Neural cell (in vitro differentiated cells): ENCODE measurements around the gene TMEM171. TPM values are rescaled to one million over a fixed set of nuclear protein-coding genes. Genes with fewer than 3 reads are reported as not detected.

Experiments used
- H2AFZ ChIP-seq: fragments of 200-600, 300-800 bp; sonication (generic), shearing (Covaris generic); 2 replicates; pipeline ENCODE4 v1.6.0; 2014; ENCODE audit warnings: low read depth, mild to moderate bottlenecking, antibody characterized with exemption, low read length, moderate library complexity
- H3F3A ChIP-seq: fragments of 200-600 bp; shearing (Covaris generic); 2 replicates; pipeline ENCODE4 v1.6.1; 2016; ENCODE audit warnings: mild to moderate bottlenecking, moderate library complexity, mixed read lengths, antibody characterized with exemption, low read length; ENCODE audit not compliant: insufficient read depth, poor library complexity, severe bottlenecking
- H3K27ac ChIP-seq: fragments of 200-600, 300-800 bp; sonication (generic), shearing (Covaris generic); 2 replicates; pipeline ENCODE4 v1.5.1; 2014; ENCODE audit warnings: mild to moderate bottlenecking, low read length, moderate library complexity
- H3K27me3 ChIP-seq: fragments of 300-800, 200-600 bp; sonication (generic), shearing (Covaris generic); 2 replicates; pipeline ENCODE4 v1.6.0; 2014; ENCODE audit warnings: mild to moderate bottlenecking, low read depth, low read length, moderate library complexity; ENCODE audit not compliant: insufficient read depth
- H3K36me3 ChIP-seq: fragments of 300-800, 200-600 bp; sonication (generic), shearing (Covaris generic); 2 replicates; pipeline ENCODE4 v1.5.1; 2014; ENCODE audit warnings: mild to moderate bottlenecking, antibody characterized with exemption, low read length, moderate library complexity; ENCODE audit not compliant: insufficient read depth
- H3K4me2 ChIP-seq: fragments of 300-800, 200-600 bp; sonication (generic), shearing (Covaris generic); 2 replicates; pipeline ENCODE4 v1.6.0; 2014; ENCODE audit warnings: mild to moderate bottlenecking, low read length
- H3K4me3 ChIP-seq: fragments of 300-800, 200-600 bp; sonication (generic), shearing (Covaris generic); 2 replicates; pipeline ENCODE4 v1.5.1; 2014; ENCODE audit warnings: mild to moderate bottlenecking, low read length, moderate library complexity
- H3K79me2 ChIP-seq: fragments of 200-600 bp; shearing (Covaris generic); replicated peaks from 2 replicates; pipeline ENCODE4 v1.6.0; 2014; ENCODE audit warnings: mild to moderate bottlenecking, low read length, moderate library complexity; ENCODE audit not compliant: insufficient read depth
- H3K9ac ChIP-seq: fragments of 300-800, 200-600 bp; sonication (generic), shearing (Covaris generic); 2 replicates; pipeline ENCODE4 v1.6.1; 2016; ENCODE audit warnings: mild to moderate bottlenecking, low read length, mixed read lengths
- H3K9me2 ChIP-seq: fragments of 200-600 bp; shearing (Covaris generic); 2 replicates; pipeline ENCODE4 v1.6.1; 2016; ENCODE audit warnings: mild to moderate bottlenecking, low read length, mixed read lengths; ENCODE audit not compliant: insufficient read depth
- H3K9me3 ChIP-seq: fragments of 200-600, 300-800 bp; sonication (generic), shearing (Covaris generic); 2 replicates; pipeline ENCODE4 v1.6.1; 2016; ENCODE audit warnings: mild to moderate bottlenecking, mixed run types, low read length, moderate library complexity, mixed read lengths
- H4K20me1 ChIP-seq: fragments of 200-600 bp; shearing (Covaris generic); 2 replicates; pipeline ENCODE4 v1.6.1; 2016; ENCODE audit warnings: mild to moderate bottlenecking, mixed run types; ENCODE audit not compliant: insufficient read depth
- EP300 ChIP-seq: fragments of 450-650 bp; conservative IDR thresholded peaks from 2 replicates; pipeline ENCODE4 v1.6.1; 2014; ENCODE audit warnings: antibody characterized with exemption, mild to moderate bottlenecking, moderate library complexity; ENCODE audit not compliant: poor library complexity, severe bottlenecking
- EZH2 ChIP-seq: fragments of 200-600, 300-800 bp; shearing (Covaris generic), sonication (generic); IDR thresholded peaks from 2 replicates; pipeline ENCODE4 v1.6.1; 2014; ENCODE audit warnings: antibody characterized with exemption, low read length, borderline replicate concordance, mild to moderate bottlenecking; ENCODE audit not compliant: insufficient read depth, poor library complexity, severe bottlenecking
- MXI1 ChIP-seq: fragments of 450-650 bp; conservative IDR thresholded peaks from 2 replicates; pipeline ENCODE4 v1.6.1; 2014; ENCODE audit warnings: antibody characterized with exemption, mild to moderate bottlenecking; ENCODE audit not compliant: poor library complexity, severe bottlenecking
- POLR2AphosphoS5 ChIP-seq: IDR thresholded peaks from 2 replicates; pipeline ENCODE4 v1.6.1; 2012
- RAD21 ChIP-seq: fragments of 450-650 bp; conservative IDR thresholded peaks from 2 replicates; pipeline ENCODE4 v1.6.1; 2014; ENCODE audit warnings: antibody characterized with exemption, mild to moderate bottlenecking, moderate library complexity
- REST ChIP-seq: IDR thresholded peaks from 2 replicates; pipeline ENCODE4 v1.6.1; 2012; ENCODE audit warnings: borderline replicate concordance
- SMC3 ChIP-seq: fragments of 450-650 bp; conservative IDR thresholded peaks from 2 replicates; pipeline ENCODE4 v1.6.1; 2014; ENCODE audit warnings: antibody characterized with exemption, mild to moderate bottlenecking, moderate library complexity; ENCODE audit not compliant: poor library complexity
- TAF1 ChIP-seq: IDR thresholded peaks from 2 replicates; pipeline ENCODE4 v1.6.1; 2012; ENCODE audit warnings: low read depth
- polyA plus RNA-seq: library from polyadenylated mRNA; depleted of rRNA; stranded (reverse); fragments of >200 nt; gene quantifications from 2 replicates; pipeline ENCODE4 v1.2.3, GENCODE V29; 2014
- TF ChIP-seq, protein P1 (sequence below): fragments of 450-650 bp; IDR thresholded peaks from 2 replicates; pipeline ENCODE4 v1.5.1; 2014; ENCODE audit warnings: antibody characterized with exemption, mild to moderate bottlenecking, moderate library complexity; ENCODE audit not compliant: poor library complexity, severe bottlenecking

TMEM171 gene
- polyA plus RNA-seq, 1 donor from 2014 or later: not detected

- Histone ChIP-seq H3K36me3 (no peaks in the 10 kb centered on the region), H3K27me3 (no peaks in the 10 kb centered on the region), H3K27ac (no peak overlapping the region), H4K20me1 (no peaks in the 10 kb centered on the region), H3K9me2 (no peaks in the 10 kb centered on the region), H3F3A (no peaks in the 10 kb centered on the region), H3K9ac (no peak overlapping the region), H3K79me2 (no peaks in the 10 kb centered on the region), H3K4me3 (no peak overlapping the region), H3K9me3 (no peaks in the 10 kb centered on the region), H3K4me2 (no peak overlapping the region), H2AFZ (no peak overlapping the region)
- no peak for TF ChIP-seq POLR2AphosphoS5
- TF ChIP-seq SMC3: no peak
- TF ChIP-seq, protein P1, sequence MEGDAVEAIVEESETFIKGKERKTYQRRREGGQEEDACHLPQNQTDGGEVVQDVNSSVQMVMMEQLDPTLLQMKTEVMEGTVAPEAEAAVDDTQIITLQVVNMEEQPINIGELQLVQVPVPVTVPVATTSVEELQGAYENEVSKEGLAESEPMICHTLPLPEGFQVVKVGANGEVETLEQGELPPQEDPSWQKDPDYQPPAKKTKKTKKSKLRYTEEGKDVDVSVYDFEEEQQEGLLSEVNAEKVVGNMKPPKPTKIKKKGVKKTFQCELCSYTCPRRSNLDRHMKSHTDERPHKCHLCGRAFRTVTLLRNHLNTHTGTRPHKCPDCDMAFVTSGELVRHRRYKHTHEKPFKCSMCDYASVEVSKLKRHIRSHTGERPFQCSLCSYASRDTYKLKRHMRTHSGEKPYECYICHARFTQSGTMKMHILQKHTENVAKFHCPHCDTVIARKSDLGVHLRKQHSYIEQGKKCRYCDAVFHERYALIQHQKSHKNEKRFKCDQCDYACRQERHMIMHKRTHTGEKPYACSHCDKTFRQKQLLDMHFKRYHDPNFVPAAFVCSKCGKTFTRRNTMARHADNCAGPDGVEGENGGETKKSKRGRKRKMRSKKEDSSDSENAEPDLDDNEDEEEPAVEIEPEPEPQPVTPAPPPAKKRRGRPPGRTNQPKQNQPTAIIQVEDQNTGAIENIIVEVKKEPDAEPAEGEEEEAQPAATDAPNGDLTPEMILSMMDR: no peak
- TF ChIP-seq REST: no peak
- TF ChIP-seq TAF1: no peak
- TF ChIP-seq RAD21: no peak
- no peak for TF ChIP-seq EP300
- no peak for TF ChIP-seq MXI1
- TF ChIP-seq EZH2: no peak
These were observed 55.9 kb downstream of the TMEM171 start for GRCh38 chr5:73176250-73176649.

DNA sequence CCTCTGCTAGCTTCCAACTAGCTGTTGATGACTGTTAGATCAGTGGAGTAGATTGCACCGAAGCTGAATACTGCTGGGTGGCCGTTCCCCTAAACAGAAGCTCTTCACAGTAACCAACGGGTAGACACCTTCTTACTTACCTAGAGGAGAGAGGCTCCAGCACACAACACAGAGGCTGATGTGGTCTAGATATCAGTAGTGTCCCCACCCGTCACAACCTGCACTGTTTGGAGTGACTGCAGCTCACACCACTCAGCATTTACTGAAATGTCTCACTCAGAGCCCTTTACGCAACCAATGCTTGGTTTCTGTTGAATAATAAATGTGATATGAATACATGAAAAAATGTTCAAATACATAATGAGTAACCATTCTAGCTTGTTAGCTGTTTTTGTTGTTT, 57.9 kb downstream of the TMEM171 start:
- no peaks in the 10 kb centered on the region for H3K9me3 ChIP-seq
- no peak overlapping the region for H3K9ac ChIP-seq
- no peaks in the 10 kb centered on the region for H3K36me3 ChIP-seq
- TF ChIP-seq SMC3 (no peak), MXI1 (no peak), RAD21 (no peak), EP300 (no peak), TAF1 (no peak), EZH2 (no peak), POLR2AphosphoS5 (no peak), REST (no peak)
- no peaks in the 10 kb centered on the region for H3K27me3 ChIP-seq
- H3K4me3 ChIP-seq: no peak overlapping the region
- H3K27ac ChIP-seq: no peak overlapping the region
- no peaks in the 10 kb centered on the region for H3F3A ChIP-seq
- H3K9me2 ChIP-seq: no peaks in the 10 kb centered on the region
- H2AFZ ChIP-seq: no peak overlapping the region
- no peak overlapping the region for H3K4me2 ChIP-seq
- H3K79me2 ChIP-seq: no peaks in the 10 kb centered on the region
- H4K20me1 ChIP-seq: no peaks in the 10 kb centered on the region
